SU-DHL-6 (cell line): ENCODE measurements around the gene BOD1.

Source experiments
- CTCF ChIP-seq: fragments of 200-600 bp; sonication (generic); IDR thresholded peaks from one replicate; pipeline ENCODE4 v1.5.1; 2017; ENCODE audit warnings: antibody characterized with exemption, mild to moderate bottlenecking, low read length, moderate library complexity; ENCODE audit not compliant: insufficient read depth, poor library complexity, severe bottlenecking
- EZH2phosphoT487 ChIP-seq: fragments of 200-600 bp; sonication (generic), shearing (Covaris generic); conservative IDR thresholded peaks from 2 replicates; pipeline ENCODE4 v1.6.1; 2018; ENCODE audit warnings: mild to moderate bottlenecking, antibody characterized with exemption, low read length, moderate library complexity, mixed read lengths

GRCh38 chr5:173623789-173624188 is 7.3 kb upstream of the BOD1 start:
- no peak for TF ChIP-seq CTCF
- TF ChIP-seq EZH2phosphoT487: no peak
